ENCODE data around the gene TECTA.

- no peak for TF ChIP-seq CTCF (conservative IDR thresholded peaks at IDR 0.05 in 1 of 2, IDR thresholded peaks at IDR 0.05 in 1 of 2; ENCODE audit: low read depth in 1 of 2, low read length in 2 of 2)
- no peak for TF ChIP-seq EZH2 (IDR thresholded peaks at IDR 0.05; ENCODE audit: low read length, missing control alignments)
These were observed 7.4 kb downstream of the TECTA start for GRCh38 chr11:121108413-121108812.
